Inferior parietal cortex (tissue), 1 donor: ENCODE data around the gene DIPK1A.

Experiments used
- DNase-seq: peaks from one replicate; pipeline ENCODE4 v3.0.0-alpha.2; 2016; ENCODE audit errors: extremely low spot score

The DIPK1A gene

GRCh38 chr1:92961131-92961895 lies at the start of gene DIPK1A:
Gene DIPK1A, minus strand, starts transcription at chr1:92961462. Its CDS starts 33 bp downstream, at chr1:92961429.
- no peak for DNase-seq

- no peak for DNase-seq
These were observed 46.8 kb upstream of the DIPK1A start for GRCh38 chr1:93007941-93008577.

- DNase-seq = no peak
These were observed 44.0 kb upstream of the DIPK1A start for GRCh38 chr1:93005252-93005598.

GRCh38 chr1:93004566-93005251 lies 43.4 kb upstream of the DIPK1A start:
- DNase-seq = no peak

GRCh38 chr1:93003981-93004380 lies 42.7 kb upstream of the DIPK1A start:
- DNase-seq = no peak

- no peak for DNase-seq
These were observed 41.5 kb upstream of the DIPK1A start for GRCh38 chr1:93002781-93003180.

GRCh38 chr1:93001893-93002292 lies 40.6 kb upstream of the DIPK1A start:
- no peak for DNase-seq

GRCh38 chr1:93000751-93001175 lies 39.5 kb upstream of the DIPK1A start:
- DNase-seq = peak; percentile 21

GRCh38 chr1:93000291-93000690 lies 39.0 kb upstream of the DIPK1A start:
- DNase-seq = no peak

GRCh38 chr1:92998821-92999220 lies 37.6 kb upstream of the DIPK1A start:
- no peak for DNase-seq

- DNase-seq = no peak
These were observed 34.5 kb upstream of the DIPK1A start for GRCh38 chr1:92995441-92996430.

GRCh38 chr1:92994105-92994712 lies 32.9 kb upstream of the DIPK1A start:
- DNase-seq = peak; percentile 98

- no peak for DNase-seq
These were observed 32.3 kb upstream of the DIPK1A start for GRCh38 chr1:92993581-92993980.

GRCh38 chr1:92992877-92993276 lies 31.6 kb upstream of the DIPK1A start:
- no peak for DNase-seq

GRCh38 chr1:92992054-92992453 lies 30.8 kb upstream of the DIPK1A start:
- DNase-seq = no peak

GRCh38 chr1:92990828-92991227 lies 29.6 kb upstream of the DIPK1A start:
- no peak for DNase-seq

- no peak for DNase-seq
These were observed 28.8 kb upstream of the DIPK1A start for GRCh38 chr1:92989936-92990583.

GRCh38 chr1:92989253-92989652 lies 28.0 kb upstream of the DIPK1A start:
- no peak for DNase-seq

- no peak for DNase-seq
These were observed 26.2 kb upstream of the DIPK1A start for GRCh38 chr1:92987462-92987861.

GRCh38 chr1:92985101-92985500 lies 23.8 kb upstream of the DIPK1A start:
- no peak for DNase-seq
